NOMO-1 (cell line): ENCODE results near the gene GPC6.
"Not testable (repeated sequence)": the region's sequence is repeated elsewhere in the genome, so short reads cannot be mapped to it uniquely, and the experiment has no call there.

Source experiments
- DNase-seq, 2 experiments: peaks; one replicate each; lab custom pipeline; 2025; ENCODE audit not compliant: unreplicated experiment in 2 of 2; lab: John Stamatoyannopoulos, UW

Gene GPC6

GRCh38 chr13:93226623-93227279, at the start of gene GPC6:
Gene GPC6, plus strand, starts transcription at chr13:93226807.
- no peak for DNase-seq

GRCh38 chr13:93180356-93180969, 46.1 kb upstream of the GPC6 start:
- DNase-seq, result no peak

- DNase-seq, result no peak
These were observed 44.2 kb upstream of the GPC6 start for GRCh38 chr13:93182406-93182805.

- DNase-seq, result no peak
These were observed 43.3 kb upstream of the GPC6 start for GRCh38 chr13:93183302-93183701.

- no peak for DNase-seq
These were observed 36.6 kb upstream of the GPC6 start for GRCh38 chr13:93190006-93190405.

GRCh38 chr13:93193682-93194081, 32.9 kb upstream of the GPC6 start:
- DNase-seq, result no peak

- DNase-seq, result no peak
These were observed 26.8 kb upstream of the GPC6 start for GRCh38 chr13:93199856-93200255.

GRCh38 chr13:93200626-93201025, 26.0 kb upstream of the GPC6 start:
- no peak for DNase-seq

- no peak for DNase-seq
These were observed 24.5 kb upstream of the GPC6 start for GRCh38 chr13:93201992-93202558.

GRCh38 chr13:93206778-93207392, 19.7 kb upstream of the GPC6 start:
- not testable (repeated sequence) for DNase-seq

GRCh38 chr13:93216122-93216521, 10.5 kb upstream of the GPC6 start:
- no peak for DNase-seq

- no peak for DNase-seq
These were observed 8.8 kb upstream of the GPC6 start for GRCh38 chr13:93217721-93218261.

- DNase-seq, result no peak
These were observed 8.0 kb upstream of the GPC6 start for GRCh38 chr13:93218583-93218982.

GRCh38 chr13:93220073-93220472, 6.5 kb upstream of the GPC6 start:
- no peak for DNase-seq

GRCh38 chr13:93222976-93223375, 3.6 kb upstream of the GPC6 start:
- DNase-seq, result no peak

GRCh38 chr13:93224535-93224934, 2.1 kb upstream of the GPC6 start:
- no peak for DNase-seq

GRCh38 chr13:93225610-93226009, 997 bp upstream of the GPC6 start:
- no peak for DNase-seq

GRCh38 chr13:93226065-93226622, 463 bp upstream of the GPC6 start:
- DNase-seq, result no peak

GRCh38 chr13:93227280-93227877, 772 bp downstream of the GPC6 start:
- no peak for DNase-seq

GRCh38 chr13:93227878-93228642, 1.5 kb downstream of the GPC6 start:
- no peak for DNase-seq
